Stomach (tissue), 9 donors: Measurements from ENCODE around the gene PLN. TPM values are rescaled to one million over a fixed set of nuclear protein-coding genes. Genes with fewer than 3 reads are reported as not detected.

ENCODE experiments used
- DNase-seq, 2 donors: peaks; one replicate each; pipeline versions ENCODE4 v3.0.0 to v3.0.0-alpha.2; 2013 to 2019
- H3K27ac ChIP-seq, 5 donors: fragments of 200-600 bp in 4 of 5; sonication (generic) in 4 of 5; one replicate each; pipeline ENCODE4 v1.5.1; 2013 to 2019; ENCODE audit warnings: mild to moderate bottlenecking in 1 of 5, moderate library complexity in 1 of 5
- H3K27me3 ChIP-seq, 3 donors: fragments of 200-600 bp; sonication (generic); one replicate each; pipeline ENCODE4 v1.5.1; 2017 to 2019; ENCODE audit warnings: mixed run types in 1 of 3
- H3K36me3 ChIP-seq, 4 donors: fragments of 200-600 bp; sonication (generic); 1 replicate in 3 of 4; 2 replicates in 1 of 4; pipeline ENCODE4 v1.5.1; 2016 to 2019
- H3K4me1 ChIP-seq, 4 donors: fragments of 200-600 bp; sonication (generic); one replicate each; pipeline ENCODE4 v1.5.1; 2016 to 2019
- H3K4me3 ChIP-seq, 4 donors: fragments of 200-600 bp; sonication (generic) in 3 of 4; one replicate each; pipeline ENCODE4 v1.5.1; 2016 to 2019; ENCODE audit warnings: mild to moderate bottlenecking in 1 of 4
- H3K9me3 ChIP-seq, 4 donors: fragments of 200-600 bp; sonication (generic); one replicate each; pipeline ENCODE4 v1.5.1; 2016 to 2019
- EP300 ChIP-seq: sonication (generic); formaldehyde crosslinking; IDR thresholded peaks from one replicate; pipeline ENCODE4 v1.6.1; 2017; ENCODE audit warnings: antibody characterized with exemption
- POLR2A ChIP-seq, 4 donors: fragments of 450-650 bp; IDR thresholded peaks; one replicate each; pipeline ENCODE4 v1.6.1; 2016; ENCODE audit warnings: antibody characterized with exemption in 4 of 4, control low read depth in 2 of 4, mild to moderate bottlenecking in 1 of 4, moderate library complexity in 1 of 4
- POLR2AphosphoS5 ChIP-seq, 3 donors: sonication (generic); formaldehyde crosslinking; IDR thresholded peaks; one replicate each; pipeline ENCODE4 v1.6.1; 2016; ENCODE audit warnings: antibody characterized with exemption in 3 of 3
- WGBS, 5 donors: extraction: QIAGEN DNeasy Blood & Tissue Kit in 3 of 5; methylation state at CpG; one replicate each; pipeline versions ENCODE4 v1.1.5 to v1.1.7; 2013 to 2018; 5-methylcytosine and 5-hydroxymethylcytosine counted together
- intact Hi-C: fragments of 100-400 bp; cut with DNase I; formaldehyde crosslinking; loops from one replicate; pipeline ENCODE4 v1.15.1; 2023; ENCODE audit warnings: low total_unique reads
- polyA plus RNA-seq, 3 donors: library from polyadenylated mRNA; stranded (reverse); fragments of 200-250 nt; gene quantifications; one replicate each; pipeline ENCODE4 v1.2.3, GENCODE V29; 2013
- total RNA-seq, 5 donors: library from RNA; depleted of rRNA; stranded (reverse); fragments of >200 nt; gene quantifications; one replicate each; pipeline versions ENCODE4 v1.1.0 to v1.2.3, GENCODE V29; 2014 to 2016
- TF ChIP-seq, protein P1 (sequence below), 7 experiments: fragments of 450-650 bp in 4 of 7; fragments of 200-600 bp in 3 of 7; sonication (generic) in 3 of 7; IDR thresholded peaks; one replicate each; pipeline ENCODE4 v1.5.1; 2016 to 2019; ENCODE audit warnings: antibody characterized with exemption in 7 of 7, control low read depth in 2 of 7, mild to moderate bottlenecking in 1 of 7
- donor health status: healthy with polysubstance abuse.
- donor health status: Bipolar disorder and iron deficiency.
- donor health status: healthy.

Gene PLN
- total and polyA plus RNA-seq, 8 donors = 2.3 to 158 (median 27.6) TPM

DNA sequence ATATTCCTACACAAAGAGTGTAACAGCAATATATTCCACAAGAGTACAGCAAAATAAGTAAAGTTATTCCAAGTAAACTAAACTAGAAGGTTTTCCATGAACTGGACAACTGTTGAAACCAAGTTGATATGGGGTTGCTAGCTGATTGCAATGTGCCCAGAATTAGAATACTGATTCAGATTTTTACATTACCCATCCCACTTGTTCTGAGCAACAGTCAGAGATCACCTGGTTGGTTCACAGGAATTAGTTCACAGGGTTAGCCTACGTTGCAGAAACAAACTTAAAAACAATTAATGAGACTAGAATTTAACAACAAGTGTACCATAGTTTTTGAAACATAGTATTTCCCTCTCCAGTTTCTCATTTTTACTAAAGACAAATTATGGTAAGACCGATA, 54.2 kb downstream of the PLN start:
- DNase-seq = no peak
- WGBS, 5 donors = 87 to 96% (median 92%) methylated on average over 2 of the region's 2 CpGs
- Histone ChIP-seq H3K36me3 (no peaks in the 10 kb centered on the region), H3K27me3 (no peaks in the 10 kb centered on the region), H3K9me3 (no peaks in the 10 kb centered on the region), H3K4me3 (no peak overlapping the region), H3K27ac (no peak overlapping the region), H3K4me1 (peaks cover 9 to 43% (median 31%) of the 10 kb centered on the region in 4 donors)
- intact Hi-C loops = no loop called here
- TF ChIP-seq, protein P1, sequence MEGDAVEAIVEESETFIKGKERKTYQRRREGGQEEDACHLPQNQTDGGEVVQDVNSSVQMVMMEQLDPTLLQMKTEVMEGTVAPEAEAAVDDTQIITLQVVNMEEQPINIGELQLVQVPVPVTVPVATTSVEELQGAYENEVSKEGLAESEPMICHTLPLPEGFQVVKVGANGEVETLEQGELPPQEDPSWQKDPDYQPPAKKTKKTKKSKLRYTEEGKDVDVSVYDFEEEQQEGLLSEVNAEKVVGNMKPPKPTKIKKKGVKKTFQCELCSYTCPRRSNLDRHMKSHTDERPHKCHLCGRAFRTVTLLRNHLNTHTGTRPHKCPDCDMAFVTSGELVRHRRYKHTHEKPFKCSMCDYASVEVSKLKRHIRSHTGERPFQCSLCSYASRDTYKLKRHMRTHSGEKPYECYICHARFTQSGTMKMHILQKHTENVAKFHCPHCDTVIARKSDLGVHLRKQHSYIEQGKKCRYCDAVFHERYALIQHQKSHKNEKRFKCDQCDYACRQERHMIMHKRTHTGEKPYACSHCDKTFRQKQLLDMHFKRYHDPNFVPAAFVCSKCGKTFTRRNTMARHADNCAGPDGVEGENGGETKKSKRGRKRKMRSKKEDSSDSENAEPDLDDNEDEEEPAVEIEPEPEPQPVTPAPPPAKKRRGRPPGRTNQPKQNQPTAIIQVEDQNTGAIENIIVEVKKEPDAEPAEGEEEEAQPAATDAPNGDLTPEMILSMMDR (IDR thresholded peaks at IDR 0.05) = no peak
- TF ChIP-seq EP300 = no peak
- TF ChIP-seq POLR2A (IDR thresholded peaks at IDR 0.05) = no peak
- TF ChIP-seq POLR2AphosphoS5 (IDR thresholded peaks at IDR 0.05) = no peak

DNA sequence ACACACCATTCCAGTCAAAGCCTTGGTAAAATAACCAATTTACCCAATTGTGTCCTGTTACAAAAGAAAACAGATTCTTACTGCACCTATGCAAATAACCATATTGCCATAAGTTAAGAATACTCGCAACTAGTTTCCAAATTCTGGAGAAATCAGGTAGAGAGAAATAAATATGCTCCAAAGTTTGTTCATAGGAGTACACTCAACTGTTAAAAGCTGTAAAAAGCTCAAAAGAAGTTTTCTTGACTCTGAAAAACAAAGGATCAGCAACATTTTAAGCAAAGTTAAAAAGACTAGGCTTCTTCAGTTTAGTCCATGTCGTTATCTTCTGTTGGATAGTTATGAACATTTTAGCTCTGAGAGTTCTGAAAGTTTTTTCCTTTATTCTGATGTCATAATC, 55.3 kb downstream of the PLN start:
- no peak for DNase-seq
- TF ChIP-seq EP300 (no peak), POLR2A (IDR thresholded peaks at IDR 0.05) (no peak), POLR2AphosphoS5 (IDR thresholded peaks at IDR 0.05) (no peak)
- TF ChIP-seq, protein P1 (IDR thresholded peaks at IDR 0.05) = no peak
- Histone ChIP-seq H3K4me1 (peaks cover 17 to 43% (median 35%) of the 10 kb centered on the region in 4 donors), H3K4me3 (no peak overlapping the region), H3K36me3 (no peaks in the 10 kb centered on the region), H3K27me3 (no peaks in the 10 kb centered on the region), H3K9me3 (no peaks in the 10 kb centered on the region), H3K27ac (no peak overlapping the region)
- WGBS, 5 donors = 92 to 97% (median 95%) methylated on average over 2 of the region's 2 CpGs
- intact Hi-C loops = no loop called here

DNA sequence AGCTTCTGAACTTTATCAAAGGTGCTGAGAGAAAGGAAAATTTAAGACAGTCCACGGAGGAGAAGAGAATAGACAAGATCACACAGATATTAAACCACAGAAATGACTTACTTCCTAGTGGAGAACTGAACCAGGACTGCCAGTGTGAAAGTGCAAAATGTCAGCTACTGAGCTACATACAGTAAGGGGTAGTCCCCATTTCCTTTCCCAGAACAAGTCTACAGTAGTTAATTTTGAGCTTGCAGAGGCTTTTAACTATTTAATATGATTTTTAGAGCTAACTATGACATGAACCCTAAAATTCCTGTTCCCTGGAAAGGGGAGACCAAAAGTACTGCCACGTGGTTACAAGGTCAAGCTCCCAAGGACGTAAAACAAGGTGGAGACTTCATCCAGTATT, 58.2 kb downstream of the PLN start:
- H3K9me3 ChIP-seq = no peaks in the 10 kb centered on the region
- intact Hi-C loops = no loop called here
- TF ChIP-seq, protein P1 (IDR thresholded peaks at IDR 0.05) = no peak
- H3K27ac ChIP-seq = peak overlapping the region in 2 of 5 donors; percentile 34 to 45
- no peak overlapping the region for H3K4me3 ChIP-seq
- no peaks in the 10 kb centered on the region for H3K27me3 ChIP-seq
- peaks cover 17 to 38% (median 35%) of the 10 kb centered on the region in 4 donors for H3K4me1 ChIP-seq
- H3K36me3 ChIP-seq = no peaks in the 10 kb centered on the region
- WGBS, 5 donors = 18 to 41% (median 27%) methylated on average over 3 of the region's 3 CpGs
- no peak for DNase-seq

DNA sequence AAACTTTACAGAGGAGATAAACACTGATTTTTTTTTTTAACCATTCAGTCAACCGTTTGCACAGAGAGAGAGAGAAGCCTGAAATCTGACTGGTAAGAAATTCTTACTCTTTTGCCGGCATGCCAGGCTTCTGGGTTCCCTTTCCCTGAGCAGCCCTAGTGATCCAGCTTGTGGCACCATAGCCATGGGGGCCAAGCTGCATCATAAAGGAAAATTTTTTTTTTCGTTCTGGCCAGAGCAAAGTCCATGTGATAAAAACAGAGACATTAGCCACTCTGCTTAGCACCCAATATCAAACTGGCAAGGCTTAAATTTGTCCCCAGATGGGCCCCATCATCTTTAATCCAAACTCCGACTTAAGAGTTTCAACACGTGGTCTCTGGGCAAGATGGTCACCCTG, 58.8 kb downstream of the PLN start:
- intact Hi-C loops = no loop called here
- 27 to 62% (median 28%) methylated on average over 5 of the region's 5 CpGs for WGBS, 5 donors
- Histone ChIP-seq H3K36me3 (no peaks in the 10 kb centered on the region), H3K27ac (peak overlapping the region in 4 of 5 donors; percentile 34 to 61 (median 41)), H3K4me3 (no peak overlapping the region), H3K9me3 (peaks cover 0 to 4% (median 0%) of the 10 kb centered on the region in 4 donors), H3K4me1 (peaks cover 17 to 38% (median 33%) of the 10 kb centered on the region in 4 donors), H3K27me3 (no peaks in the 10 kb centered on the region)
- no peak for DNase-seq
- TF ChIP-seq EP300 (no peak), POLR2A (IDR thresholded peaks at IDR 0.05) (no peak), POLR2AphosphoS5 (IDR thresholded peaks at IDR 0.05) (no peak)
- TF ChIP-seq, protein P1 (IDR thresholded peaks at IDR 0.05) = no peak

Other genes with a start within 250 kb of the PLN start
- gene CEP85L, start 103.3 kb downstream of the PLN start, total RNA-seq = 10 to 100 TPM in 3 of 5 donors, 1 to 10 TPM in 2; 8.1 to 67.7 (median 45.9) TPM
- gene CEP85L, start 103.3 kb downstream of the PLN start, polyA plus RNA-seq = 1 to 10 TPM; 1.5 to 3.1 (median 2.1) TPM